ENCODE results near the gene SDCBP2.

DNA sequence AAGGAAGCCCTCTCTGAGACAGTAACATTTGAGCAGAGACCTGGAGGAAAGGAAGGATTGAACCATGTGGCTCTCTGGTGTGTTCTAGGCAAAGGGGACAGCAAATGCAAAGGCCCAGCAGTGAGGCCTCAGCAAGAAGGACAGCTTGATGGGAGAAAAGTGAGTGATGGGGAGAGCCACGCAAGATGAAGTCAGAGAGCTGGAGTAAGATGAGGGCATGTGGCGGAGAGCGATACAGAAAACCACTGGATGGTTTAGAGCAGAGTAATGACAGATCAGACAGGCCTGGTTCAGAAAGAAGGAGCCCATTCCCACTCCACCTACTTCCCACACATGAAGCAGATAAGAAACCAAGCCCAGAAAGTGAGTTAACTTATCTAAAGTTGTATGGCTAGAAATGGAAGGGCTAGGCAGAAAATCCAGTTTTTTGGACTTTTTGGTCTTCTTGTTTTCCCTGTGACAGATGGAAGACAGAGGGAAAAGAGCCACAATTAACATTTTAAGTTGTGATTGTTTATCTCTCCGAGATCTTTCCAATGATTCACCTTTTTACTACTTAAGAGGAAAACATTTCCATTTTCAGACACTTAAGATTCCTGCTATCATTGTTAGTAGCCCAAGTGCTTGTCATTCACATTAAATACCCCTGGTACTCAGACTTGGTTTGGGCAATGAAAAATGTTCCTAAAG is 63.6 kb downstream of the SDCBP2 start:
- no peak for TF ChIP-seq SRF (IDR thresholded peaks at IDR 0.05; ENCODE audit: low read depth, low read length)
- TF ChIP-seq ARHGAP35 (CRISPR knock-in tag; IDR thresholded peaks at IDR 0.05; ENCODE audit: borderline replicate concordance): no peak
- TF ChIP-seq ELF1 (CRISPR knock-in tag; IDR thresholded peaks at IDR 0.05): no peak
- TF ChIP-seq ZFYVE20 (CRISPR knock-in tag; IDR thresholded peaks at IDR 0.05; ENCODE audit: borderline replicate concordance, low read depth): no peak
- TF ChIP-seq, protein P1, sequence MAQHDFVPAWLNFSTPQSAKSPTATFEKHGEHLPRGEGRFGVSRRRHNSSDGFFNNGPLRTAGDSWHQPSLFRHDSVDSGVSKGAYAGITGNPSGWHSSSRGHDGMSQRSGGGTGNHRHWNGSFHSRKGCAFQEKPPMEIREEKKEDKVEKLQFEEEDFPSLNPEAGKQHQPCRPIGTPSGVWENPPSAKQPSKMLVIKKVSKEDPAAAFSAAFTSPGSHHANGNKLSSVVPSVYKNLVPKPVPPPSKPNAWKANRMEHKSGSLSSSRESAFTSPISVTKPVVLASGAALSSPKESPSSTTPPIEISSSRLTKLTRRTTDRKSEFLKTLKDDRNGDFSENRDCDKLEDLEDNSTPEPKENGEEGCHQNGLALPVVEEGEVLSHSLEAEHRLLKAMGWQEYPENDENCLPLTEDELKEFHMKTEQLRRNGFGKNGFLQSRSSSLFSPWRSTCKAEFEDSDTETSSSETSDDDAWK (CRISPR knock-in tag; IDR thresholded peaks at IDR 0.05): no peak
- TF ChIP-seq, protein P2, sequence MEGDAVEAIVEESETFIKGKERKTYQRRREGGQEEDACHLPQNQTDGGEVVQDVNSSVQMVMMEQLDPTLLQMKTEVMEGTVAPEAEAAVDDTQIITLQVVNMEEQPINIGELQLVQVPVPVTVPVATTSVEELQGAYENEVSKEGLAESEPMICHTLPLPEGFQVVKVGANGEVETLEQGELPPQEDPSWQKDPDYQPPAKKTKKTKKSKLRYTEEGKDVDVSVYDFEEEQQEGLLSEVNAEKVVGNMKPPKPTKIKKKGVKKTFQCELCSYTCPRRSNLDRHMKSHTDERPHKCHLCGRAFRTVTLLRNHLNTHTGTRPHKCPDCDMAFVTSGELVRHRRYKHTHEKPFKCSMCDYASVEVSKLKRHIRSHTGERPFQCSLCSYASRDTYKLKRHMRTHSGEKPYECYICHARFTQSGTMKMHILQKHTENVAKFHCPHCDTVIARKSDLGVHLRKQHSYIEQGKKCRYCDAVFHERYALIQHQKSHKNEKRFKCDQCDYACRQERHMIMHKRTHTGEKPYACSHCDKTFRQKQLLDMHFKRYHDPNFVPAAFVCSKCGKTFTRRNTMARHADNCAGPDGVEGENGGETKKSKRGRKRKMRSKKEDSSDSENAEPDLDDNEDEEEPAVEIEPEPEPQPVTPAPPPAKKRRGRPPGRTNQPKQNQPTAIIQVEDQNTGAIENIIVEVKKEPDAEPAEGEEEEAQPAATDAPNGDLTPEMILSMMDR (CRISPR knock-in tag; IDR thresholded peaks at IDR 0.05): no peak
- TF ChIP-seq ZBTB1 (CRISPR knock-in tag; IDR thresholded peaks at IDR 0.05; ENCODE audit: borderline replicate concordance): no peak
- TF ChIP-seq EP300 (IDR thresholded peaks at IDR 0.05; ENCODE audit: low read depth in 2 of 2, low read length in 2 of 2): no peak
- no peak for TF ChIP-seq EP300 (CRISPR knock-in tag; IDR thresholded peaks at IDR 0.05; ENCODE audit: borderline replicate concordance)
- TF ChIP-seq ZSCAN21 (CRISPR knock-in tag; IDR thresholded peaks at IDR 0.05; ENCODE audit: borderline replicate concordance): no peak
- TF ChIP-seq TP53 (CRISPR knock-in tag; conservative IDR thresholded peaks at IDR 0.05): no peak
- TF ChIP-seq, protein P3, sequence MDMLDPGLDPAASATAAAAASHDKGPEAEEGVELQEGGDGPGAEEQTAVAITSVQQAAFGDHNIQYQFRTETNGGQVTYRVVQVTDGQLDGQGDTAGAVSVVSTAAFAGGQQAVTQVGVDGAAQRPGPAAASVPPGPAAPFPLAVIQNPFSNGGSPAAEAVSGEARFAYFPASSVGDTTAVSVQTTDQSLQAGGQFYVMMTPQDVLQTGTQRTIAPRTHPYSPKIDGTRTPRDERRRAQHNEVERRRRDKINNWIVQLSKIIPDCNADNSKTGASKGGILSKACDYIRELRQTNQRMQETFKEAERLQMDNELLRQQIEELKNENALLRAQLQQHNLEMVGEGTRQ (IDR thresholded peaks at IDR 0.05; ENCODE audit: low read depth, low read length): no peak
- TF ChIP-seq, protein P3 (CRISPR knock-in tag; IDR thresholded peaks at IDR 0.05; ENCODE audit: borderline replicate concordance): no peak
- no peak for TF ChIP-seq MTA1 (CRISPR knock-in tag; IDR thresholded peaks at IDR 0.05; ENCODE audit: borderline replicate concordance)
- no peak for TF ChIP-seq NFIC (IDR thresholded peaks at IDR 0.05; ENCODE audit: low read length)
- no peak for TF ChIP-seq RFXANK (CRISPR knock-in tag; IDR thresholded peaks at IDR 0.05)
